Right atrium auricular region (tissue), 2 donors: ENCODE data around the gene PIGL. TPM values are rescaled to one million over a fixed set of nuclear protein-coding genes. Genes with fewer than 3 reads are reported as not detected.

ENCODE experiments used
- DNase-seq: peaks from one replicate; pipeline ENCODE4 v3.0.0-alpha.2; 2019; ENCODE audit warnings: low spot score
- H3K27ac ChIP-seq, 2 donors: fragments of 200-600 bp; sonication (generic); 1 replicate in 1 of 2; 2 replicates in 1 of 2; pipeline ENCODE4 v1.5.1; 2016 to 2019
- H3K27me3 ChIP-seq, 2 donors: fragments of 200-600 bp; sonication (generic); one replicate each; pipeline versions ENCODE4 v1.5.1 to v1.6.0; 2017 to 2019
- H3K36me3 ChIP-seq: fragments of 200-600 bp; sonication (generic); one replicate; pipeline ENCODE4 v1.5.1; 2016
- H3K4me1 ChIP-seq, 2 donors: fragments of 200-600 bp; sonication (generic); one replicate each; pipeline versions ENCODE4 v1.5.1 to v1.6.0; 2017 to 2019
- H3K4me3 ChIP-seq, 2 donors: fragments of 200-600 bp; sonication (generic); 1 replicate in 1 of 2; 2 replicates in 1 of 2; pipeline ENCODE4 v1.5.1; 2017 to 2019; ENCODE audit warnings: mild to moderate bottlenecking in 1 of 2, moderate library complexity in 1 of 2
- H3K9me3 ChIP-seq, 2 donors: fragments of 200-600 bp; sonication (generic); one replicate each; pipeline ENCODE4 v1.5.1; 2019
- CTCF ChIP-seq, 2 donors: fragments of 200-600 bp; sonication (generic); IDR thresholded peaks; one replicate each; pipeline ENCODE4 v1.5.1; 2019; ENCODE audit warnings: antibody characterized with exemption in 2 of 2
- total RNA-seq, 2 donors: library from RNA; depleted of rRNA; stranded (reverse); fragments of >200 nt; gene quantifications; one replicate each; pipeline ENCODE4 v1.1.0, GENCODE V29; 2016

Gene PIGL
- total RNA-seq, 2 donors from 2014 or later: 10.3 to 14.0 TPM

GRCh38 chr17:16243385-16243784 is 26.4 kb downstream of the PIGL start:
- DNase-seq: no peak

DNA sequence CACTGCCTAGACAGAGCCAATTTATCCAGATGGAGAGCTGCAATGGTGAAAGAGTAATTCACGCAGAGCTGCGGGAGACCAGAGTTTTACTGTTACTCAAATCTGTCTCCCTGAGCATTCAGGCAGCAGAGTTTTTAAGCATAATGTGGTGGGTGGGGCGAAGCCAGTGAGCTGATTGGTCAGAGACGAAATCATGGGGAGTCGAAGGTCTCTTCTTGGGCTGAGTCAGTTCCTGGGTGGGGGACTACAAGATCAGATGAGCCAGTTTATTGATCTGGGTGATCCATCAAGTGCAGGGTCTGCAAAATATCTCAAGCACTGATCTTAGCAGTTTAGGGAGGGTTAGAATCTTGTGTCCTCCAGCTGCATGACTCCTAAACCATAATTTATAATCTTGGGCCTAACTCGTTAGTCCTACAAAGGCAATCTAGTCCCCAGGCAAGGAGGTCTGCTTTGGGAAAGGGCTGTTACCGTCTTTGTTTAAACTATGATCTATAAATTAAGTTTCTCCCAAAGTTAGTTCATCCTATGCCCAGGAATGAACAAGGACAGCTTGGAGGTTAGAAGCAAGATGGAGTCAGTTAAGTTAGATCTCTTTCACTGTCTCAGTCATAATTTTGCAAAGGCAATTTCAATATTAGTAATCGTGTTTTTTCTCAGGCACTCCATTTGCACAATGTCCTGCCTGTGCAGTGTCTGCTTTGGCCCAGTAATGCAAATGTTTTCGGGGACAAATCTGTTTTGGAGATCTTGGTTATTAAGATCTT is 27.0 kb downstream of the PIGL start:
- Histone ChIP-seq H3K27ac (no peak overlapping the region), H3K4me3 (no peak overlapping the region), H3K27me3 (no peaks in the 10 kb centered on the region), H3K4me1 (no peaks in the 10 kb centered on the region), H3K36me3 (no peaks in the 10 kb centered on the region), H3K9me3 (no peaks in the 10 kb centered on the region)
- no peak for DNase-seq
- TF ChIP-seq CTCF (IDR thresholded peaks at IDR 0.05): no peak

More at GRCh38 chr17:16243385-16243784, 26.4 kb downstream of the PIGL start:
- H3K27ac ChIP-seq: no peak overlapping the region
- no peaks in the 10 kb centered on the region for H3K36me3 ChIP-seq
- no peaks in the 10 kb centered on the region for H3K9me3 ChIP-seq
- no peak for TF ChIP-seq CTCF (IDR thresholded peaks at IDR 0.05)
- no peaks in the 10 kb centered on the region for H3K27me3 ChIP-seq
- H3K4me3 ChIP-seq: no peak overlapping the region
- H3K4me1 ChIP-seq: no peaks in the 10 kb centered on the region

- H3K4me1 ChIP-seq: no peaks in the 10 kb centered on the region
- TF ChIP-seq CTCF (IDR thresholded peaks at IDR 0.05): no peak
- no peak for DNase-seq
- H3K36me3 ChIP-seq: no peaks in the 10 kb centered on the region
- H3K4me3 ChIP-seq: no peak overlapping the region
- no peaks in the 10 kb centered on the region for H3K27me3 ChIP-seq
- no peak overlapping the region for H3K27ac ChIP-seq
- no peaks in the 10 kb centered on the region for H3K9me3 ChIP-seq
Measured at GRCh38 chr17:16247586-16247984, 30.6 kb downstream of the PIGL start.

GRCh38 chr17:16250635-16251034 is 33.6 kb downstream of the PIGL start:
- no peak for TF ChIP-seq CTCF (IDR thresholded peaks at IDR 0.05)
- no peak overlapping the region for H3K27ac ChIP-seq

GRCh38 chr17:16251043-16251442 is 34.0 kb downstream of the PIGL start:
- H3K4me3 ChIP-seq: no peak overlapping the region
- TF ChIP-seq CTCF (IDR thresholded peaks at IDR 0.05): no peak
- no peaks in the 10 kb centered on the region for H3K27me3 ChIP-seq
- no peaks in the 10 kb centered on the region for H3K36me3 ChIP-seq
- no peak for DNase-seq
- H3K27ac ChIP-seq: no peak overlapping the region
- peaks cover 0 to 9% of the 10 kb centered on the region in 2 donors for H3K4me1 ChIP-seq
- no peaks in the 10 kb centered on the region for H3K9me3 ChIP-seq

More at GRCh38 chr17:16250635-16251034, 33.6 kb downstream of the PIGL start:
- Histone ChIP-seq H3K9me3 (no peaks in the 10 kb centered on the region), H3K36me3 (no peaks in the 10 kb centered on the region), H3K4me3 (no peak overlapping the region), H3K27me3 (no peaks in the 10 kb centered on the region), H3K4me1 (peaks cover 0 to 7% of the 10 kb centered on the region in 2 donors)
- no peak for DNase-seq

GRCh38 chr17:16251556-16251955 is 34.5 kb downstream of the PIGL start:
- H3K36me3 ChIP-seq: no peaks in the 10 kb centered on the region
- no peaks in the 10 kb centered on the region for H3K9me3 ChIP-seq
- no peak for DNase-seq
- peaks cover 0 to 14% of the 10 kb centered on the region in 2 donors for H3K4me1 ChIP-seq
- no peak for TF ChIP-seq CTCF (IDR thresholded peaks at IDR 0.05)
- H3K27ac ChIP-seq: no peak overlapping the region
- H3K27me3 ChIP-seq: no peaks in the 10 kb centered on the region
- H3K4me3 ChIP-seq: no peak overlapping the region
